Measurements from ENCODE around the gene NKAIN1. TPM values are rescaled to one million over a fixed set of nuclear protein-coding genes. Genes with fewer than 3 reads are reported as not detected.

NKAIN1 gene
- total and polyA plus RNA-seq, 2 donors (not counting 3 experiments of a cell fraction or from before 2014, with no cell fraction given): 0.29 to 0.40 TPM

DNA sequence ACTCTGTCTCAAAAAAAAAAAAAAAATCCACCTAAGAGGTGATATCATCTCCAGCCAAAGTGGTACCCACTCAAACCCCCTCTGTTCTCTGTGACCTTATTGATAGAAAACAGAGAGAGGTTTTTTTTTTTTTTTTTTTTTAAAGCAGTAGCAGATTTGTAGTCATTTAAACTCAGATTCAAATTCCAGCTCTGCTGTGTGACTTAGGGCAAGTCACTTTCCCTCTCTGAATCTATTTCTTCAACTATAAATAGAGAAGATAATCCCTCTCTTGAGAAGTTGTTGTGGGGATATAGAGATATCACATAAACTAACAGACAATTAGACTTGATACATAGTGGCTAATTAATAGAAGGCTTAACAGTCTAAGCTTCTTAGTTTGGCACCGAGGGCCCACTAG is 48.4 kb downstream of the NKAIN1 start:
- intact Hi-C loops (cut with micrococcal nuclease): no loop called here
- ChIA-PET POLR2A (no interaction called here), CTCF (interaction anchor here (3.8 kb wide), 1 partner anchor 10 kb away, joined by 12 read pairs; no protein-coding TSS in a partner anchor)
- no peak overlapping the region for H3K4me2 ChIP-seq (ENCODE audit: insufficient read depth, low read length)
- H3K4me1 ChIP-seq (ENCODE audit: control insufficient read depth, extremely low read depth, insufficient read depth, low read length): no peaks in the 10 kb centered on the region
- no peaks in the 10 kb centered on the region for H3K36me3 ChIP-seq (ENCODE audit: control insufficient read depth in 2 of 2, extremely low read depth in 1 of 2, insufficient read depth in 2 of 2, low read length in 2 of 2)
- DNase-seq (ENCODE audit: low read depth, low spot score): no peak
- no peak overlapping the region for H3K27ac ChIP-seq (ENCODE audit: insufficient read depth, low read depth, low read length)
- dilution Hi-C loops (cut with MboI; ENCODE audit: extremely low pct_ligation_motif_present, low sequenced_read_pairs): no loop called here
- peaks cover 0 to 2% of the 10 kb centered on the region in 2 experiments for H3K27me3 ChIP-seq (ENCODE audit: control insufficient read depth in 2 of 2, insufficient read depth in 2 of 2, low read length in 2 of 2)
- no peak for TF ChIP-seq MYC (IDR thresholded peaks at IDR 0.05; ENCODE audit: low read depth, low read length)
- TF ChIP-seq FOS (IDR thresholded peaks at IDR 0.05; ENCODE audit: borderline replicate concordance, insufficient read depth, low read length): no peak
- no peak for TF ChIP-seq GATA2 (IDR thresholded peaks at IDR 0.05; ENCODE audit: insufficient read depth, insufficient read length, low read depth, low read length)
- no peak for TF ChIP-seq POLR2A (IDR thresholded peaks at IDR 0.05; ENCODE audit: low read depth, low read length)
- no peaks in the 10 kb centered on the region for H3K79me2 ChIP-seq (ENCODE audit: control insufficient read depth, insufficient read depth, low read length)
- H3K9me3 ChIP-seq (replicated peaks; ENCODE audit: control insufficient read depth, insufficient read depth, low read length): no peaks in the 10 kb centered on the region
- BruUV-seq (replicated peaks): no TSS peak
- no peaks in the 10 kb centered on the region for H3K9me1 ChIP-seq (replicated peaks; ENCODE audit: control insufficient read depth, extremely low read depth, insufficient read depth, low read length)
- H3K4me3 ChIP-seq (replicated peaks in 1 of 3; ENCODE audit: insufficient read depth in 1 of 3, low read depth in 1 of 3, low read length in 3 of 3): no peak overlapping the region
- H2AFZ ChIP-seq (ENCODE audit: low read depth, low read length): no peak overlapping the region
- no peak overlapping the region for H3K9ac ChIP-seq (replicated peaks; ENCODE audit: extremely low read depth, insufficient read depth, low read length)
- no peaks in the 10 kb centered on the region for H4K20me1 ChIP-seq (replicated peaks; ENCODE audit: control insufficient read depth, extremely low read depth, insufficient read depth, low read length)
- FAIRE-seq: no peak

DNA sequence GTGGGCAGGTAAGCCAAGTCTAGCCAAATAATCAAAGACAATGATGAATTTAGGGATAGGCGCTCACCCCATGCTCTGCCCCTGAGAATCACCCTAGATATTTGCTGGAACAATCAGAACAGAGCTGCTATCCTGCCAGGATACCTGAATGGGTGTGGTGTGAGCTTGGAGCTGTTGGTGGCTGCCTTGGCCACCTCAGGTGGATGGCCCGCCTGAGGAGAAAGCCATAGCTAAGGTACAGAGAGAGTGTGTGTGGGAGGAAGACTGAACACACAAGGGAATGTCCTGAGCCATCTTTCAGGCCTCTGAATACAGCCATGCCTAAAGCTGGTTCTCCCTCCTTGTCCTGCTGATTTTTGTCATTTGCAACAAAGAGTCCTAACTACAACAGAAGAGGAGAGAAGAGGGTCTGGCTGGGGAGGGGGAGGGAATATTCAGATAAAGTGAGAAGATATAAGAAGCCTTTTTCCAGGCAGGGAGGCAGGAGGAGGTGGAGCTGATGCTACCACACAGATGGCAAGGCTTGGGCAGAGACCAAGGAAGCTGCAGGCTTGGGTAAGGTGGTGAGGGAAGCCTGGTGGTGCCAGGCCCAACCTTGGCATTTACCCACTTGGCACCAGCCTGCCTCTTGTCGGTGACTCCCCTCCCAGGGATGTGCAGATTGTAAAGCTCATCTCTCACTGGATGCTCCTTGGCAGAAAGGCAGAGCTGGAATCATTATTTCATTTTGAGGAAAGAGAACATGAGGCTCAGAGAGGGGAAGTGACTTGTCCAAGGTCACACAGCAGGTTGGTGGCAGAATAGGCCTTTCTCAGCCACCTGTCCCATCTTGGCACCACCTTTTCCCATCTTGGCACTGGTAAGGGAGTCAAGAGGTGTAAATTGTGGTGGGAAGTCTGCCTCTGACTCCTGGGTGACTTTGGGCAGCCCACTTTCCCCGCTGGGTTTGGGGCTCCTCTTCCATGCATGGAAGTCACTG is 49.7 kb downstream of the NKAIN1 start:
- H3K27me3 ChIP-seq (ENCODE audit: control insufficient read depth in 2 of 2, insufficient read depth in 2 of 2, low read length in 2 of 2): peaks cover 0 to 2% of the 10 kb centered on the region in 2 experiments
- H3K4me1 ChIP-seq (ENCODE audit: control insufficient read depth, extremely low read depth, insufficient read depth, low read length): no peaks in the 10 kb centered on the region
- ChIA-PET CTCF (interaction anchor here (1.0 to 3.8 kb wide), 3 partner anchors 8 to 360 kb away, joined by 5 to 12 read pairs (median 6); no protein-coding TSS in a partner anchor), POLR2A (interaction anchor here (0.5 kb wide), 1 partner anchor 34 kb away, joined by 3 read pairs; no protein-coding TSS in a partner anchor)
- no peak for FAIRE-seq
- no peaks in the 10 kb centered on the region for H4K20me1 ChIP-seq (replicated peaks; ENCODE audit: control insufficient read depth, extremely low read depth, insufficient read depth, low read length)
- no TSS peak for BruUV-seq (replicated peaks)
- no peak overlapping the region for H2AFZ ChIP-seq (ENCODE audit: low read depth, low read length)
- H3K79me2 ChIP-seq (ENCODE audit: control insufficient read depth, insufficient read depth, low read length): no peaks in the 10 kb centered on the region
- no peak overlapping the region for H3K27ac ChIP-seq (ENCODE audit: insufficient read depth, low read depth, low read length)
- no peaks in the 10 kb centered on the region for H3K9me3 ChIP-seq (replicated peaks; ENCODE audit: control insufficient read depth, insufficient read depth, low read length)
- dilution Hi-C loops (cut with MboI; ENCODE audit: extremely low pct_ligation_motif_present, low sequenced_read_pairs) (no loop called here), intact Hi-C loops (cut with micrococcal nuclease) (loop anchor here (10.0 kb wide), 1 partner anchor 205 kb away; no protein-coding TSS in a partner anchor)
- no peaks in the 10 kb centered on the region for H3K36me3 ChIP-seq (ENCODE audit: control insufficient read depth in 2 of 2, extremely low read depth in 1 of 2, insufficient read depth in 2 of 2, low read length in 2 of 2)
- TF ChIP-seq FOS (IDR thresholded peaks at IDR 0.05; ENCODE audit: borderline replicate concordance, insufficient read depth, low read length) (no peak), POLR2AphosphoS5 (IDR thresholded peaks at IDR 0.05; ENCODE audit: insufficient read depth, low read depth, low read length) (no peak), EZH2 (IDR thresholded peaks at IDR 0.05; ENCODE audit: borderline replicate concordance, low read depth, low read length, severe bottlenecking) (no peak), GATA2 (IDR thresholded peaks at IDR 0.05; ENCODE audit: insufficient read depth, insufficient read length, low read depth, low read length) (no peak), JUN (IDR thresholded peaks at IDR 0.05; ENCODE audit: borderline replicate concordance, insufficient read depth, insufficient read length, low read depth) (no peak), POLR2A (IDR thresholded peaks at IDR 0.05; ENCODE audit: low read depth, low read length) (no peak), MYC (IDR thresholded peaks at IDR 0.05; ENCODE audit: low read depth, low read length) (no peak)
- TF ChIP-seq, protein P1, sequence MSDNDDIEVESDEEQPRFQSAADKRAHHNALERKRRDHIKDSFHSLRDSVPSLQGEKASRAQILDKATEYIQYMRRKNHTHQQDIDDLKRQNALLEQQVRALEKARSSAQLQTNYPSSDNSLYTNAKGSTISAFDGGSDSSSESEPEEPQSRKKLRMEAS (IDR thresholded peaks at IDR 0.05; ENCODE audit: insufficient read depth, insufficient read length): no peak
- TF ChIP-seq, protein P2, sequence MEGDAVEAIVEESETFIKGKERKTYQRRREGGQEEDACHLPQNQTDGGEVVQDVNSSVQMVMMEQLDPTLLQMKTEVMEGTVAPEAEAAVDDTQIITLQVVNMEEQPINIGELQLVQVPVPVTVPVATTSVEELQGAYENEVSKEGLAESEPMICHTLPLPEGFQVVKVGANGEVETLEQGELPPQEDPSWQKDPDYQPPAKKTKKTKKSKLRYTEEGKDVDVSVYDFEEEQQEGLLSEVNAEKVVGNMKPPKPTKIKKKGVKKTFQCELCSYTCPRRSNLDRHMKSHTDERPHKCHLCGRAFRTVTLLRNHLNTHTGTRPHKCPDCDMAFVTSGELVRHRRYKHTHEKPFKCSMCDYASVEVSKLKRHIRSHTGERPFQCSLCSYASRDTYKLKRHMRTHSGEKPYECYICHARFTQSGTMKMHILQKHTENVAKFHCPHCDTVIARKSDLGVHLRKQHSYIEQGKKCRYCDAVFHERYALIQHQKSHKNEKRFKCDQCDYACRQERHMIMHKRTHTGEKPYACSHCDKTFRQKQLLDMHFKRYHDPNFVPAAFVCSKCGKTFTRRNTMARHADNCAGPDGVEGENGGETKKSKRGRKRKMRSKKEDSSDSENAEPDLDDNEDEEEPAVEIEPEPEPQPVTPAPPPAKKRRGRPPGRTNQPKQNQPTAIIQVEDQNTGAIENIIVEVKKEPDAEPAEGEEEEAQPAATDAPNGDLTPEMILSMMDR (IDR thresholded peaks at IDR 0.05; ENCODE audit: extremely low read depth in 1 of 2, insufficient read depth in 1 of 2, low read depth in 1 of 2, low read length in 2 of 2): no peak
- H3K9me1 ChIP-seq (replicated peaks; ENCODE audit: control insufficient read depth, extremely low read depth, insufficient read depth, low read length): no peaks in the 10 kb centered on the region
- no peak overlapping the region for H3K9ac ChIP-seq (replicated peaks; ENCODE audit: extremely low read depth, insufficient read depth, low read length)
- no peak for DNase-seq (ENCODE audit: low read depth, low spot score)
- H3K4me3 ChIP-seq (replicated peaks in 1 of 3; ENCODE audit: insufficient read depth in 1 of 3, low read depth in 1 of 3, low read length in 3 of 3): no peak overlapping the region
- no peak overlapping the region for H3K4me2 ChIP-seq (ENCODE audit: insufficient read depth, low read length)
